SK-N-SH (cell line): ENCODE results near the gene FAM209A. TPM values are rescaled to one million over a fixed set of nuclear protein-coding genes. Genes with fewer than 3 reads are reported as not detected.

Experiments
- CTCF ChIA-PET: fragments of 300-600, 350-600 bp; formaldehyde crosslinking; extraction: SDS; loops from one replicate; lab custom pipeline; 2021; lab: Yijun Ruan, JAX
- POLR2A ChIA-PET: fragments of 350-600 bp; sonication (Branson Sonifier 250); formaldehyde crosslinking; extraction: SDS; loops from one replicate; lab custom pipeline; 2020; ENCODE audit warnings: antibody characterized with exemption, inconsistent platforms; lab: Yijun Ruan, JAX
- DNase-seq: peaks from one replicate; pipeline ENCODE4 v3.0.0; 2012
- H2AFZ ChIP-seq: fragments of 200-600 bp; sonication (generic); 2 replicates; pipeline ENCODE4 v1.8.1; 2016; ENCODE audit warnings: antibody characterized with exemption, mild to moderate bottlenecking, low read depth
- H3F3A ChIP-seq: fragments of 200-600 bp; sonication (generic); replicated peaks from 2 replicates; pipeline ENCODE3; 2016; ENCODE audit warnings: antibody characterized with exemption, mild to moderate bottlenecking; ENCODE audit not compliant: insufficient read depth
- H3K27ac ChIP-seq, 2 experiments: fragments of 200-500 bp in 1 of 2; fragments of 200-600 bp in 1 of 2; sonication (Bioruptor generic) in 1 of 2; sonication (generic), shearing (Covaris generic) in 1 of 2; 2 replicates each; pipeline versions ENCODE4 v1.5.1 to v1.6.1; 2014 to 2016; ENCODE audit warnings: low read depth in 2 of 2, inconsistent platforms in 1 of 2, low read length in 1 of 2, mild to moderate bottlenecking in 1 of 2, mixed read lengths in 1 of 2
- H3K27me3 ChIP-seq: fragments of 200-600 bp; sonication (generic), shearing (Covaris generic); 2 replicates; pipeline ENCODE4 v1.6.1; 2016; ENCODE audit warnings: mixed run types; ENCODE audit not compliant: insufficient read depth
- H3K36me3 ChIP-seq, 2 experiments: fragments of 200-500 bp in 1 of 2; fragments of 200-600 bp in 1 of 2; sonication (Bioruptor generic) in 1 of 2; sonication (generic) in 1 of 2; replicated peaks in 1 of 2; 2 replicates each; pipeline versions ENCODE3 to v1.5.1; 2014 to 2016; ENCODE audit warnings: low read length in 1 of 2, mild to moderate bottlenecking in 1 of 2; ENCODE audit not compliant: insufficient read depth in 2 of 2, control insufficient read depth in 1 of 2
- H3K4me1 ChIP-seq, 2 experiments: fragments of 200-500 bp in 1 of 2; fragments of 200-600 bp in 1 of 2; sonication (Bioruptor generic) in 1 of 2; sonication (generic), shearing (Covaris generic) in 1 of 2; 2 replicates each; pipeline versions ENCODE4 v1.5.1 to v1.6.1; 2014 to 2016; ENCODE audit warnings: low read depth in 1 of 2, low read length in 1 of 2, mixed run types in 1 of 2; ENCODE audit not compliant: insufficient read depth in 2 of 2, control insufficient read depth in 1 of 2
- H3K4me2 ChIP-seq: fragments of 200-600 bp; sonication (generic), shearing (Covaris generic); 2 replicates; pipeline ENCODE4 v1.6.1; 2017; ENCODE audit warnings: mixed run types
- H3K4me3 ChIP-seq, 2 experiments: fragments of 200-500 bp in 1 of 2; fragments of 200-600 bp in 1 of 2; sonication (Bioruptor generic) in 1 of 2; sonication (generic), shearing (Covaris generic) in 1 of 2; 2 replicates each; pipeline versions ENCODE4 v1.5.1 to v1.8.1; 2014 to 2016; ENCODE audit warnings: low read depth in 2 of 2, inconsistent platforms in 1 of 2, low read length in 1 of 2, mild to moderate bottlenecking in 1 of 2, mixed read lengths in 1 of 2, moderate library complexity in 1 of 2
- H3K79me2 ChIP-seq: fragments of 200-600 bp; sonication (generic); 2 replicates; pipeline ENCODE4 v1.8.1; 2017; ENCODE audit warnings: mild to moderate bottlenecking; ENCODE audit not compliant: insufficient read depth
- H3K9ac ChIP-seq: fragments of 200-600 bp; sonication (generic); 2 replicates; pipeline ENCODE4 v1.6.1; 2017; ENCODE audit warnings: mixed run types
- H3K9me2 ChIP-seq: fragments of 200-600 bp; sonication (generic); 2 replicates; pipeline ENCODE4 v1.6.1; 2017; ENCODE audit warnings: mixed run types
- H3K9me3 ChIP-seq: fragments of 200-600 bp; sonication (generic); 2 replicates; pipeline ENCODE4 v1.6.1; 2017; ENCODE audit warnings: mixed run types, mild to moderate bottlenecking, moderate library complexity
- H4K20me1 ChIP-seq: fragments of 200-600 bp; sonication (generic); 2 replicates; pipeline ENCODE4 v1.6.1; 2017; ENCODE audit warnings: mild to moderate bottlenecking, mixed run types; ENCODE audit not compliant: insufficient read depth
- CHD2 ChIP-seq: fragments of 150-350 bp; IDR thresholded peaks from 2 replicates; pipeline ENCODE4 v1.6.1; 2018; ENCODE audit warnings: low read length; ENCODE audit not compliant: partially characterized antibody
- ELF1 ChIP-seq: IDR thresholded peaks from 2 replicates; pipeline ENCODE4 v1.4.0; 2012
- EZH2phosphoT487 ChIP-seq: fragments of 200-600 bp; sonication (generic); IDR thresholded peaks from 2 replicates; pipeline ENCODE4 v1.6.1; 2017; ENCODE audit warnings: low read depth, mixed run types, mild to moderate bottlenecking, antibody characterized with exemption, moderate library complexity, borderline replicate concordance
- FOSL2 ChIP-seq: IDR thresholded peaks from 2 replicates; pipeline ENCODE4 v1.4.0; 2012; ENCODE audit warnings: low read depth, mild to moderate bottlenecking, moderate library complexity, borderline replicate concordance
- FOXM1 ChIP-seq: IDR thresholded peaks from 2 replicates; pipeline ENCODE4 v1.4.0; 2012; ENCODE audit warnings: low read depth, mild to moderate bottlenecking
- JUND ChIP-seq: IDR thresholded peaks from 2 replicates; pipeline ENCODE4 v1.4.0; 2012
- MEF2A ChIP-seq: IDR thresholded peaks from 2 replicates; pipeline ENCODE4 v1.4.0; 2012; ENCODE audit warnings: low read depth, borderline replicate concordance
- MXI1 ChIP-seq: IDR thresholded peaks from 2 replicates; pipeline ENCODE4 v1.6.1; 2012; ENCODE audit warnings: mild to moderate bottlenecking, low read depth, low read length, improper control_type of control experiment
- POLR2AphosphoS5 ChIP-seq: IDR thresholded peaks from 2 replicates; pipeline ENCODE4 v1.6.1; 2012; ENCODE audit warnings: low read depth, low read length
- RAD21 ChIP-seq: IDR thresholded peaks from 2 replicates; pipeline ENCODE4 v1.6.1; 2012; ENCODE audit warnings: mild to moderate bottlenecking, low read length
- RXRA ChIP-seq: IDR thresholded peaks from 2 replicates; pipeline ENCODE4 v1.4.0; 2012; ENCODE audit warnings: low read depth, mild to moderate bottlenecking, borderline replicate concordance
- WGBS: methylation state at CpG from one replicate; pipeline ENCODE4 v1.1.6; 2017; ENCODE audit warnings: low lambda C conversion rate; 5-methylcytosine and 5-hydroxymethylcytosine counted together
- polyA plus RNA-seq, 3 experiments: library from polyadenylated mRNA; depleted of rRNA; stranded (reverse); fragments of >200 nt; gene quantifications; 2 replicates each; pipeline ENCODE4 v1.2.3, GENCODE V29; 2012
- TF ChIP-seq, protein P1 (sequence below): fragments of 200-600 bp; sonication (generic); IDR thresholded peaks from 2 replicates; pipeline ENCODE4 v1.6.1; 2017; ENCODE audit warnings: antibody characterized with exemption, mild to moderate bottlenecking, moderate library complexity
- TF ChIP-seq, protein P2 (sequence below): IDR thresholded peaks from 2 replicates; pipeline ENCODE4 v1.6.1; 2012; ENCODE audit warnings: mild to moderate bottlenecking, low read depth, low read length, moderate library complexity
- TF ChIP-seq, protein P3 (sequence below): IDR thresholded peaks from 2 replicates; pipeline ENCODE4 v1.4.0; 2012; ENCODE audit warnings: low read depth
- TF ChIP-seq, protein P4 (sequence below): fragments of 150-350 bp; IDR thresholded peaks from 2 replicates; pipeline ENCODE4 v1.6.1; 2016; ENCODE audit warnings: mild to moderate bottlenecking, low read depth, low read length
- TF ChIP-seq, protein P5 (sequence below): IDR thresholded peaks from 2 replicates; pipeline ENCODE4; 2012

FAM209A gene
- polyA plus RNA-seq, 1 of the 3 experiments (the other 2 are of a cell fraction) = not detected

DNA sequence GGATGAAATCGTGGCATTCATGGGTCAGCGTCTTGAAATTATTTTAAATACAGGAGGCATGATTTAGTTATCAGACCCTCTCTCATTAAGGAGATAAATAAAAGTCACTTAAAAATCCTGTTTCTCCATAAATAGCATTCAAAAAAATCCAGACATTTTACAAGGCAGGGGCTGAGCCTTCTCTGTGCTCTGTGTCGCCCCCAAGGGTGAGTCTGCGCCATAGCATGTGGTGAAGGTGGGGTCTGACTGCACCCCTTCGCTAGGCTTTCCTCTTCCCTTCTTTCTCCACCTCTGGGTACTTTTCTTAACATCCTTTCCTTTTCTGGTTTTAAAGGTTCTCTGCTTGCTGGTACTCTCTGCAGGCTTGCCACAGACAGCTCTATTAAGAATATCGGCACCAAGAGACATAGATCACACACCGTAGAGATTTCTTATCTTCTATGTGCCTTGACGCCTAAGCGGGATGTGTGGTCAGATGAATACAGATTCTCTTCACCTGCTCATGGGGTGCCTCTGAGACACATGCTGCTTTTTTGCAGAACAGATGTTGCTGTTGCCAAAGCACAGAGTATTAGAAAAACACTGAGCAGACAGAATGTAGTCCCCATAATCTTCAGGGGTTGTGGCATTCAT lies 20.1 kb upstream of the FAM209A start:
- H3K79me2 ChIP-seq = peaks cover 23% of the 10 kb centered on the region
- H3K9ac ChIP-seq = no peak overlapping the region
- no peaks in the 10 kb centered on the region for H3K9me3 ChIP-seq
- no peak overlapping the region for H3K4me2 ChIP-seq
- H3K4me1 ChIP-seq = no peaks in the 10 kb centered on the region
- no peaks in the 10 kb centered on the region for H3K27me3 ChIP-seq
- H2AFZ ChIP-seq = no peak overlapping the region
- POLR2A ChIA-PET = no interaction called here
- peaks cover 15 to 22% of the 10 kb centered on the region in 2 experiments for H3K36me3 ChIP-seq
- DNase-seq = peak; percentile 48
- H3K27ac ChIP-seq = no peak overlapping the region
- peak overlapping the region in 1 of 2 experiments; percentile 13; a peak in 1 of 4 replicates for H3K4me3 ChIP-seq
- CTCF ChIA-PET = interaction anchor here (1.3 kb wide), 1 partner anchor 10 kb away, joined by 4 read pairs; no protein-coding TSS in a partner anchor
- no peaks in the 10 kb centered on the region for H4K20me1 ChIP-seq
- H3F3A ChIP-seq = no peaks in the 10 kb centered on the region
- WGBS = 91% methylated on average over 9 of the region's 9 CpGs
- no peaks in the 10 kb centered on the region for H3K9me2 ChIP-seq
- TF ChIP-seq JUND = no peak
- TF ChIP-seq RAD21 = 0 out of 2 replicates have a peak, but pooled peaks have one; percentile 15
- TF ChIP-seq, protein P1, sequence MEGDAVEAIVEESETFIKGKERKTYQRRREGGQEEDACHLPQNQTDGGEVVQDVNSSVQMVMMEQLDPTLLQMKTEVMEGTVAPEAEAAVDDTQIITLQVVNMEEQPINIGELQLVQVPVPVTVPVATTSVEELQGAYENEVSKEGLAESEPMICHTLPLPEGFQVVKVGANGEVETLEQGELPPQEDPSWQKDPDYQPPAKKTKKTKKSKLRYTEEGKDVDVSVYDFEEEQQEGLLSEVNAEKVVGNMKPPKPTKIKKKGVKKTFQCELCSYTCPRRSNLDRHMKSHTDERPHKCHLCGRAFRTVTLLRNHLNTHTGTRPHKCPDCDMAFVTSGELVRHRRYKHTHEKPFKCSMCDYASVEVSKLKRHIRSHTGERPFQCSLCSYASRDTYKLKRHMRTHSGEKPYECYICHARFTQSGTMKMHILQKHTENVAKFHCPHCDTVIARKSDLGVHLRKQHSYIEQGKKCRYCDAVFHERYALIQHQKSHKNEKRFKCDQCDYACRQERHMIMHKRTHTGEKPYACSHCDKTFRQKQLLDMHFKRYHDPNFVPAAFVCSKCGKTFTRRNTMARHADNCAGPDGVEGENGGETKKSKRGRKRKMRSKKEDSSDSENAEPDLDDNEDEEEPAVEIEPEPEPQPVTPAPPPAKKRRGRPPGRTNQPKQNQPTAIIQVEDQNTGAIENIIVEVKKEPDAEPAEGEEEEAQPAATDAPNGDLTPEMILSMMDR = peak; percentile 58
- TF ChIP-seq, all 33 proteins: peak for 2

DNA sequence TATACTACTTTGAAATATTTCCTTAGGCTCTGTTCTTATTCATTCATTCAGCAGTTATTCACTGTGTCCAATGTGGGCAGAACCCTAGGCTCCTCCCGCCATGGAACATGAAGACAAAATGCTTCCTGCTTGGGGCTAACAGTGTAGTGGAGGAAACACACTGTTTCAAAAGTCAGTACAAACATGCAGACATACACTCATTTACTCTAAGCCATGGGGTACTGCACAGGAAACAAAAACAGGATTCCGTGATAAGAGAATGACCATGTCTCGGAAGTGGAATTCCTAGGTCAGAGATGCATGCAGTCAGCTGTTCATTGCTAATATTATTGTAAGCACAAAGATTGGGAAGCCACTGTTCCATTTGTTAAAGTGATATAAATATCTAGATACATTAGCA lies 18.4 kb upstream of the FAM209A start:
- H2AFZ ChIP-seq = no peak overlapping the region
- H3K9ac ChIP-seq = no peak overlapping the region
- no peak for DNase-seq
- H3K27me3 ChIP-seq = no peaks in the 10 kb centered on the region
- no peaks in the 10 kb centered on the region for H3F3A ChIP-seq
- H3K27ac ChIP-seq = no peak overlapping the region
- no peak overlapping the region for H3K4me2 ChIP-seq
- ChIA-PET CTCF (interaction anchor here (1.3 kb wide), 1 partner anchor 8 kb away, joined by 4 read pairs; no protein-coding TSS in a partner anchor), POLR2A (no interaction called here)
- no peaks in the 10 kb centered on the region for H3K4me1 ChIP-seq
- peaks cover 10 to 22% of the 10 kb centered on the region in 2 experiments for H3K36me3 ChIP-seq
- peaks cover 23% of the 10 kb centered on the region for H3K79me2 ChIP-seq
- H3K9me3 ChIP-seq = no peaks in the 10 kb centered on the region
- no peaks in the 10 kb centered on the region for H4K20me1 ChIP-seq
- WGBS = 67% methylated on average over 3 of the region's 3 CpGs
- no peak overlapping the region for H3K4me3 ChIP-seq
- H3K9me2 ChIP-seq = no peaks in the 10 kb centered on the region
- TF ChIP-seq CHD2 (no peak), EZH2phosphoT487 (no peak), RXRA (no peak), FOXM1 (no peak), FOSL2 (no peak), ELF1 (no peak), MXI1 (no peak), MEF2A (no peak), POLR2AphosphoS5 (no peak)
- TF ChIP-seq, protein P1 = no peak
- TF ChIP-seq, protein P2, sequence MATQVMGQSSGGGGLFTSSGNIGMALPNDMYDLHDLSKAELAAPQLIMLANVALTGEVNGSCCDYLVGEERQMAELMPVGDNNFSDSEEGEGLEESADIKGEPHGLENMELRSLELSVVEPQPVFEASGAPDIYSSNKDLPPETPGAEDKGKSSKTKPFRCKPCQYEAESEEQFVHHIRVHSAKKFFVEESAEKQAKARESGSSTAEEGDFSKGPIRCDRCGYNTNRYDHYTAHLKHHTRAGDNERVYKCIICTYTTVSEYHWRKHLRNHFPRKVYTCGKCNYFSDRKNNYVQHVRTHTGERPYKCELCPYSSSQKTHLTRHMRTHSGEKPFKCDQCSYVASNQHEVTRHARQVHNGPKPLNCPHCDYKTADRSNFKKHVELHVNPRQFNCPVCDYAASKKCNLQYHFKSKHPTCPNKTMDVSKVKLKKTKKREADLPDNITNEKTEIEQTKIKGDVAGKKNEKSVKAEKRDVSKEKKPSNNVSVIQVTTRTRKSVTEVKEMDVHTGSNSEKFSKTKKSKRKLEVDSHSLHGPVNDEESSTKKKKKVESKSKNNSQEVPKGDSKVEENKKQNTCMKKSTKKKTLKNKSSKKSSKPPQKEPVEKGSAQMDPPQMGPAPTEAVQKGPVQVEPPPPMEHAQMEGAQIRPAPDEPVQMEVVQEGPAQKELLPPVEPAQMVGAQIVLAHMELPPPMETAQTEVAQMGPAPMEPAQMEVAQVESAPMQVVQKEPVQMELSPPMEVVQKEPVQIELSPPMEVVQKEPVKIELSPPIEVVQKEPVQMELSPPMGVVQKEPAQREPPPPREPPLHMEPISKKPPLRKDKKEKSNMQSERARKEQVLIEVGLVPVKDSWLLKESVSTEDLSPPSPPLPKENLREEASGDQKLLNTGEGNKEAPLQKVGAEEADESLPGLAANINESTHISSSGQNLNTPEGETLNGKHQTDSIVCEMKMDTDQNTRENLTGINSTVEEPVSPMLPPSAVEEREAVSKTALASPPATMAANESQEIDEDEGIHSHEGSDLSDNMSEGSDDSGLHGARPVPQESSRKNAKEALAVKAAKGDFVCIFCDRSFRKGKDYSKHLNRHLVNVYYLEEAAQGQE = no peak
- TF ChIP-seq, protein P3, sequence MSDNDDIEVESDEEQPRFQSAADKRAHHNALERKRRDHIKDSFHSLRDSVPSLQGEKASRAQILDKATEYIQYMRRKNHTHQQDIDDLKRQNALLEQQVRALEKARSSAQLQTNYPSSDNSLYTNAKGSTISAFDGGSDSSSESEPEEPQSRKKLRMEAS = no peak
- TF ChIP-seq, protein P4, sequence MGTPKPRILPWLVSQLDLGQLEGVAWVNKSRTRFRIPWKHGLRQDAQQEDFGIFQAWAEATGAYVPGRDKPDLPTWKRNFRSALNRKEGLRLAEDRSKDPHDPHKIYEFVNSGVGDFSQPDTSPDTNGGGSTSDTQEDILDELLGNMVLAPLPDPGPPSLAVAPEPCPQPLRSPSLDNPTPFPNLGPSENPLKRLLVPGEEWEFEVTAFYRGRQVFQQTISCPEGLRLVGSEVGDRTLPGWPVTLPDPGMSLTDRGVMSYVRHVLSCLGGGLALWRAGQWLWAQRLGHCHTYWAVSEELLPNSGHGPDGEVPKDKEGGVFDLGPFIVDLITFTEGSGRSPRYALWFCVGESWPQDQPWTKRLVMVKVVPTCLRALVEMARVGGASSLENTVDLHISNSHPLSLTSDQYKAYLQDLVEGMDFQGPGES = no peak
- TF ChIP-seq, protein P5, sequence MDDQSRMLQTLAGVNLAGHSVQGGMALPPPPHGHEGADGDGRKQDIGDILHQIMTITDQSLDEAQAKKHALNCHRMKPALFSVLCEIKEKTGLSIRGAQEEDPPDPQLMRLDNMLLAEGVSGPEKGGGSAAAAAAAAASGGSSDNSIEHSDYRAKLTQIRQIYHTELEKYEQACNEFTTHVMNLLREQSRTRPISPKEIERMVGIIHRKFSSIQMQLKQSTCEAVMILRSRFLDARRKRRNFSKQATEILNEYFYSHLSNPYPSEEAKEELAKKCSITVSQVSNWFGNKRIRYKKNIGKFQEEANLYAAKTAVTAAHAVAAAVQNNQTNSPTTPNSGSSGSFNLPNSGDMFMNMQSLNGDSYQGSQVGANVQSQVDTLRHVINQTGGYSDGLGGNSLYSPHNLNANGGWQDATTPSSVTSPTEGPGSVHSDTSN = no peak
